Measurements from ENCODE around the gene RDM1.
A peak's percentile ranks its signal among the peaks of the same experiment; 100 is the strongest.

Gene RDM1

GRCh38 chr17:35932586-35932985, 2.0 kb upstream of the RDM1 start:
- no peak for DNase-seq (ENCODE audit: low spot score)

- DNase-seq (ENCODE audit: low spot score) = no peak
Observed at GRCh38 chr17:35931794-35932425, 1.3 kb upstream of the RDM1 start.

GRCh38 chr17:35927714-35928113, 2.9 kb downstream of the RDM1 start:
- no peak for DNase-seq (ENCODE audit: low spot score)

GRCh38 chr17:35923609-35924114, 6.9 kb downstream of the RDM1 start:
- DNase-seq (ENCODE audit: low spot score) = no peak

GRCh38 chr17:35920229-35920628, 10.3 kb downstream of the RDM1 start:
- DNase-seq (ENCODE audit: low spot score) = no peak

- DNase-seq (ENCODE audit: low spot score) = peak; percentile 10
Observed at GRCh38 chr17:35918665-35919064, 11.9 kb downstream of the RDM1 start.

GRCh38 chr17:35917519-35918213, 12.9 kb downstream of the RDM1 start:
- DNase-seq (ENCODE audit: low spot score) = no peak

GRCh38 chr17:35915153-35915964, 15.2 kb downstream of the RDM1 start:
- DNase-seq (ENCODE audit: low spot score) = no peak

GRCh38 chr17:35914354-35914753, 16.2 kb downstream of the RDM1 start:
- DNase-seq (ENCODE audit: low spot score) = no peak

GRCh38 chr17:35913609-35914008, 17.0 kb downstream of the RDM1 start:
- DNase-seq (ENCODE audit: low spot score) = no peak

GRCh38 chr17:35912942-35913341, 17.6 kb downstream of the RDM1 start:
- no peak for DNase-seq (ENCODE audit: low spot score)

- no peak for DNase-seq (ENCODE audit: low spot score)
Observed at GRCh38 chr17:35912339-35912912, 18.1 kb downstream of the RDM1 start.

- DNase-seq (ENCODE audit: low spot score) = no peak
Observed at GRCh38 chr17:35909408-35909807, 21.2 kb downstream of the RDM1 start.

- DNase-seq (ENCODE audit: low spot score) = no peak
Observed at GRCh38 chr17:35907691-35908090, 22.9 kb downstream of the RDM1 start.

GRCh38 chr17:35906926-35907637, 23.5 kb downstream of the RDM1 start:
- DNase-seq (ENCODE audit: low spot score) = peak; percentile 19

GRCh38 chr17:35906191-35906925, 24.2 kb downstream of the RDM1 start:
- DNase-seq (ENCODE audit: low spot score) = no peak

GRCh38 chr17:35903451-35903850, 27.1 kb downstream of the RDM1 start:
- DNase-seq (ENCODE audit: low spot score) = no peak

GRCh38 chr17:35901631-35902175, 28.9 kb downstream of the RDM1 start:
- DNase-seq (ENCODE audit: low spot score) = no peak

GRCh38 chr17:35900708-35901480, 29.7 kb downstream of the RDM1 start:
- peak; percentile 63 for DNase-seq (ENCODE audit: low spot score)

GRCh38 chr17:35900280-35900679, 30.3 kb downstream of the RDM1 start:
- peak; percentile 45 for DNase-seq (ENCODE audit: low spot score)

Data from CD4-positive, alpha-beta T cell treated with Interleukin-2 at 100 ng/mL for 4 hours (primary cell).